Suprapubic skin (tissue), 4 donors: ENCODE measurements around the gene AIRE. TPM values are rescaled to one million over a fixed set of nuclear protein-coding genes. Genes with fewer than 3 reads are reported as not detected.

Experiments used
- DNase-seq, 2 donors: peaks; one replicate each; pipeline ENCODE4 v3.0.0-alpha.2; 2019; ENCODE audit warnings: low spot score in 2 of 2
- H3K27ac ChIP-seq: fragments of 200-600 bp; sonication (generic); one replicate; pipeline ENCODE4 v1.5.1; 2019
- H3K27me3 ChIP-seq: fragments of 200-600 bp; sonication (generic); one replicate; pipeline ENCODE4 v1.5.1; 2019
- H3K36me3 ChIP-seq: fragments of 200-600 bp; sonication (generic); one replicate; pipeline ENCODE4 v1.5.1; 2019
- H3K4me1 ChIP-seq: fragments of 200-600 bp; sonication (generic); one replicate; pipeline ENCODE4 v1.5.1; 2019
- H3K4me3 ChIP-seq: fragments of 200-600 bp; sonication (generic); one replicate; pipeline ENCODE4 v1.5.1; 2019; ENCODE audit warnings: mild to moderate bottlenecking
- H3K9me3 ChIP-seq: fragments of 200-600 bp; sonication (generic); one replicate; pipeline ENCODE4 v1.5.1; 2019
- EP300 ChIP-seq: sonication (generic); formaldehyde crosslinking; IDR thresholded peaks from one replicate; pipeline ENCODE4 v1.6.1; 2017; ENCODE audit warnings: antibody characterized with exemption
- POLR2A ChIP-seq, 2 donors: fragments of 450-650 bp; IDR thresholded peaks; one replicate each; pipeline ENCODE4 v1.6.1; 2017; ENCODE audit warnings: antibody characterized with exemption in 2 of 2, mild to moderate bottlenecking in 2 of 2, moderate library complexity in 2 of 2
- POLR2AphosphoS5 ChIP-seq, 3 donors: sonication (generic); formaldehyde crosslinking; IDR thresholded peaks; one replicate each; pipeline ENCODE4 v1.6.1; 2017; ENCODE audit warnings: antibody characterized with exemption in 3 of 3
- whole genome bisulfite sequencing: methylation state at CpG from one replicate; pipeline ENCODE4 v1.1.5; 2018; 5-methylcytosine and 5-hydroxymethylcytosine counted together
- total RNA-seq, 4 donors: library from RNA; depleted of rRNA; stranded (reverse); fragments of >200 nt; gene quantifications; one replicate each; pipeline ENCODE4 v1.1.0, GENCODE V29; 2016
- TF ChIP-seq, protein P1 (sequence below), 2 donors: fragments of 200-600 bp in 1 of 2; fragments of 450-650 bp in 1 of 2; sonication (generic) in 1 of 2; IDR thresholded peaks; one replicate each; pipeline ENCODE4 v1.5.1; 2016 to 2019; ENCODE audit warnings: antibody characterized with exemption in 2 of 2, mild to moderate bottlenecking in 1 of 2, moderate library complexity in 1 of 2

The AIRE gene
- total RNA-seq, 4 donors from 2014 or later = not detected

DNA sequence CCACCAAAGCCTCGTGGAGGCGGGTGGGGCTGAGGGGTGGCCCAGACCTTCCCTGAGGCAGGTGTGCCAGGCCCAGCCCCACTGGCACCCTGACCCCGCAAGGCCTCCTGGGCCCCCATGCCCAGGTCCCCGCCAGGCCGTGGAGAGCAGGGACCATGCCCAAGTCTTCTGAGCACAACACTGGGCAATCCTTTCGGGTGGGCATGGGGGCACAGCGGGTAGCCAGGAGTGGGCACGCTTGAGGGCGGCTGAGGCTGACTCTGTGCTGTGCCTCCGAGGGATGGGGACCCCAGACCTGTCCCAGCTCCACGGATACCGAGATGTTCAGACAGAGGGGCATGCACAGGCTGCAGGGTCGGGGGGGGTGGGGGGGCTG is 40.6 kb downstream of the AIRE start:
- H3K4me1 ChIP-seq = no peaks in the 10 kb centered on the region
- H3K36me3 ChIP-seq = peaks cover 73% of the 10 kb centered on the region
- H3K27ac ChIP-seq = no peak overlapping the region
- no peak overlapping the region for H3K4me3 ChIP-seq
- DNase-seq = no peak
- no peaks in the 10 kb centered on the region for H3K9me3 ChIP-seq
- WGBS = 100% methylated on average over 1 of the region's 13 CpGs
- no peaks in the 10 kb centered on the region for H3K27me3 ChIP-seq
- TF ChIP-seq EP300 (no peak), POLR2A (IDR thresholded peaks at IDR 0.05) (no peak), POLR2AphosphoS5 (IDR thresholded peaks at IDR 0.05) (no peak)
- TF ChIP-seq, protein P1, sequence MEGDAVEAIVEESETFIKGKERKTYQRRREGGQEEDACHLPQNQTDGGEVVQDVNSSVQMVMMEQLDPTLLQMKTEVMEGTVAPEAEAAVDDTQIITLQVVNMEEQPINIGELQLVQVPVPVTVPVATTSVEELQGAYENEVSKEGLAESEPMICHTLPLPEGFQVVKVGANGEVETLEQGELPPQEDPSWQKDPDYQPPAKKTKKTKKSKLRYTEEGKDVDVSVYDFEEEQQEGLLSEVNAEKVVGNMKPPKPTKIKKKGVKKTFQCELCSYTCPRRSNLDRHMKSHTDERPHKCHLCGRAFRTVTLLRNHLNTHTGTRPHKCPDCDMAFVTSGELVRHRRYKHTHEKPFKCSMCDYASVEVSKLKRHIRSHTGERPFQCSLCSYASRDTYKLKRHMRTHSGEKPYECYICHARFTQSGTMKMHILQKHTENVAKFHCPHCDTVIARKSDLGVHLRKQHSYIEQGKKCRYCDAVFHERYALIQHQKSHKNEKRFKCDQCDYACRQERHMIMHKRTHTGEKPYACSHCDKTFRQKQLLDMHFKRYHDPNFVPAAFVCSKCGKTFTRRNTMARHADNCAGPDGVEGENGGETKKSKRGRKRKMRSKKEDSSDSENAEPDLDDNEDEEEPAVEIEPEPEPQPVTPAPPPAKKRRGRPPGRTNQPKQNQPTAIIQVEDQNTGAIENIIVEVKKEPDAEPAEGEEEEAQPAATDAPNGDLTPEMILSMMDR (IDR thresholded peaks at IDR 0.05) = no peak

DNA sequence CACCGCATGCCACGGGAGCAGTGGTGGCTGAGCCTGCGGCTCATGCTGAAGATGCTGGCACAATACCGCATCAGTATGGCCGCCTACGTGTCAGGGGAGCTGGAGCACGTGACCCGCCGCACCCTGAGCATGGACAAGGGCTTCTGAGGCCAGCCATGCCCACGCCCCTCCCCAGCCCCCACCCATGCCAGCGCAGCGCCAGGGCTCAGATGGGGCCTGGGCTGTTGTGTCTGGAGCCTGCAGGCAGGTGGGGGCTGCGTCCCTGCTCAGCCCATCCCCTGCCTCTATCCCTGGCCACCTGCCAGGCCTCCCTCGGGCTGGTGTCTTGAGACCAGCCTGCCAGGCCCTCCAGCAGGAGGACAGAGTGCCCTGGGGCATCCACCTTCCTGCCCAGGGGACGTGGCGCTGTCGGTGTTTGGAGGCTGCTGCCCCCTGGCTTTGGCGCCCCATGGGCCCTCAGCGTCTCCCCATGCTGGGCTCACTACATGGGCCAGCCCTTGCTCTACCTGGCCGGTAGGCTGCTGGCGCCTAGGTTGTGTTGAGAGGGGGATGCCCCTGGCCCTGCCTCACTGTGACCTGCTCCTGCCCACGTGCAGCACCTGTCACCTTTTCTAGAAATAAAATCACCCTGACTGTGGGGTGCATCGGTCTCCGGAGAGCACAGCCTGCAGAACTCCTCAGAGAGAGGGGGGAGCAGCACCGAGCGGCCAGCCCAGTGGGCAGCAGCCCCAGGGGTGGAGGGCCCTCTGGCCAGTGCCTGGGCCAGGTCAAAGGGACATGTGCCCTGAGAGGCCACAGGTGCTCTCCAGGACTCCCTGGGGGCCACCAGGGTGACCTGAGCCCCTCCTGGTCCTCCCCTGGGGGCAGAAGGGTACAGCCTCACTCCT is 41.3 kb downstream of the AIRE start:
- no peaks in the 10 kb centered on the region for H3K9me3 ChIP-seq
- WGBS = no CpG with 5 or more reads among the region's 26 CpGs
- H3K4me3 ChIP-seq = no peak overlapping the region
- H3K27me3 ChIP-seq = no peaks in the 10 kb centered on the region
- DNase-seq = no peak
- no peak for TF ChIP-seq POLR2AphosphoS5 (IDR thresholded peaks at IDR 0.05)
- TF ChIP-seq, protein P1 (IDR thresholded peaks at IDR 0.05) = no peak
- no peak overlapping the region for H3K27ac ChIP-seq
- H3K4me1 ChIP-seq = no peaks in the 10 kb centered on the region
- H3K36me3 ChIP-seq = peaks cover 73% of the 10 kb centered on the region

- Histone ChIP-seq H3K36me3 (peaks cover 67% of the 10 kb centered on the region), H3K27ac (no peak overlapping the region), H3K4me3 (no peak overlapping the region), H3K9me3 (no peaks in the 10 kb centered on the region), H3K27me3 (no peaks in the 10 kb centered on the region), H3K4me1 (no peaks in the 10 kb centered on the region)
- DNase-seq = no peak
- TF ChIP-seq, protein P1 (IDR thresholded peaks at IDR 0.05) = no peak
- TF ChIP-seq EP300 (no peak), POLR2A (IDR thresholded peaks at IDR 0.05) (no peak), POLR2AphosphoS5 (IDR thresholded peaks at IDR 0.05) (no peak)
- 75% methylated on average over 4 of the region's 11 CpGs for WGBS
Observed at GRCh38 chr21:44327603-44327974, 41.9 kb downstream of the AIRE start.

DNA sequence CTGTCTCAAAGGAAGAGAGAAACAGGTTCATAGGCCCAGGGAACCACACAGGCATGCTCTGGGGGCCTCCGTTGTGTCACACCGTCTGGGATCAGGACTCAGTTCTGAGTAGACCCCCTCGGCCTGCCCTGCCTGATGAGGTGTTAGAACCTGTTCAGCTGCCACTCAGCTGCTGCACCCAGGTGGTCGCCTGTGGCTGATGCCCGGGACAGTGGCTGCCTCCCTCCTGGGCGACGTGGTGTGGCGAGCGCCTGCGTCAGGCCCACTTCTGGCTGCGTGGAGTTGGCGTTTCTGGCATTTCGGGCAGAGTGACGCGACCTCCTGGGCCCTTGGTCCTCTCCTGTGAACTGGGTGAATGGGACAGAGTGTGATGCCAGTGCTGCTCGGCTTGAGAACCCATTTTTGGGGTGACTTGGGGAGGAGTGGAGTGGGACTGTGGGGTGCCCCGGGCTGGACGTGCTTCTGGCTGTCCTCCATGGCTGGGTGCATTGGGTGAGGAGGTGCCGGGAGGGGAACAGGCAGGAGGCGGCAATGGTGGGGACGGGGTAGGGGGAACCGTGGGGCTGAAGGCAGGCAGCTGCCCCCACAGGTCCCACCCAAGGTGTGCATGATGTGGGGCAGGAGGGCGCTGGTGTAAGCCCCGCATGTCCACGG is 42.7 kb downstream of the AIRE start:
- H3K4me3 ChIP-seq = no peak overlapping the region
- no peaks in the 10 kb centered on the region for H3K9me3 ChIP-seq
- H3K27me3 ChIP-seq = no peaks in the 10 kb centered on the region
- H3K27ac ChIP-seq = no peak overlapping the region
- 79% methylated on average over 20 of the region's 25 CpGs for WGBS
- no peak for DNase-seq
- TF ChIP-seq EP300 (no peak), POLR2A (IDR thresholded peaks at IDR 0.05) (no peak), POLR2AphosphoS5 (IDR thresholded peaks at IDR 0.05) (no peak)
- TF ChIP-seq, protein P1 (IDR thresholded peaks at IDR 0.05) = no peak
- H3K36me3 ChIP-seq = peaks cover 59% of the 10 kb centered on the region
- H3K4me1 ChIP-seq = no peaks in the 10 kb centered on the region
